ENCODE data around the gene NANOS2.

Gene NANOS2

GRCh38 chr19:45913874-45914830 lies at the start of gene NANOS2:
Gene NANOS2, minus strand, starts transcription at chr19:45914778. Its CDS starts 85 bp downstream, at chr19:45914693.
- DNase-seq (ENCODE audit: low read depth, low spot score) = no peak
- no peak within 1 kb of the TSS for H3K27ac ChIP-seq

- DNase-seq (ENCODE audit: low read depth, low spot score) = no peak
Observed at GRCh38 chr19:45962021-45962420, 47.4 kb upstream of the NANOS2 start.

GRCh38 chr19:45960595-45961235 lies 46.1 kb upstream of the NANOS2 start:
- DNase-seq (ENCODE audit: low read depth, low spot score) = no peak
- H3K27ac ChIP-seq = no peak overlapping the region

More at GRCh38 chr19:45962021-45962420, 47.4 kb upstream of the NANOS2 start:
- no peak overlapping the region for H3K27ac ChIP-seq

GRCh38 chr19:45959517-45960025 lies 45.0 kb upstream of the NANOS2 start:
- no peak for DNase-seq (ENCODE audit: low read depth, low spot score)
- no peak overlapping the region for H3K27ac ChIP-seq

- no peak for DNase-seq (ENCODE audit: low read depth, low spot score)
- no peak overlapping the region for H3K27ac ChIP-seq
Observed at GRCh38 chr19:45958769-45959516, 44.4 kb upstream of the NANOS2 start.

- H3K27ac ChIP-seq = no peak overlapping the region
- DNase-seq (ENCODE audit: low read depth, low spot score) = no peak
Observed at GRCh38 chr19:45958320-45958719, 43.7 kb upstream of the NANOS2 start.

GRCh38 chr19:45955905-45956608 lies 41.5 kb upstream of the NANOS2 start:
- H3K27ac ChIP-seq = no peak overlapping the region
- DNase-seq (ENCODE audit: low read depth, low spot score) = peak; percentile 45

GRCh38 chr19:45954156-45954555 lies 39.6 kb upstream of the NANOS2 start:
- DNase-seq (ENCODE audit: low read depth, low spot score) = no peak
- H3K27ac ChIP-seq = no peak overlapping the region

- no peak overlapping the region for H3K27ac ChIP-seq
- DNase-seq (ENCODE audit: low read depth, low spot score) = no peak
Observed at GRCh38 chr19:45953676-45954075, 39.1 kb upstream of the NANOS2 start.

GRCh38 chr19:45952686-45953505 lies 38.3 kb upstream of the NANOS2 start:
- no peak overlapping the region for H3K27ac ChIP-seq
- DNase-seq (ENCODE audit: low read depth, low spot score) = no peak

GRCh38 chr19:45952341-45952685 lies 37.7 kb upstream of the NANOS2 start:
- no peak overlapping the region for H3K27ac ChIP-seq
- no peak for DNase-seq (ENCODE audit: low read depth, low spot score)

GRCh38 chr19:45947926-45948325 lies 33.3 kb upstream of the NANOS2 start:
- DNase-seq (ENCODE audit: low read depth, low spot score) = no peak
- no peak overlapping the region for H3K27ac ChIP-seq

- DNase-seq (ENCODE audit: low read depth, low spot score) = no peak
- no peak overlapping the region for H3K27ac ChIP-seq
Observed at GRCh38 chr19:45940515-45940805, 25.9 kb upstream of the NANOS2 start.

- no peak overlapping the region for H3K27ac ChIP-seq
Observed at GRCh38 chr19:45939792-45940514, 25.4 kb upstream of the NANOS2 start.

GRCh38 chr19:45938733-45939319 lies 24.2 kb upstream of the NANOS2 start:
- no peak overlapping the region for H3K27ac ChIP-seq

More at GRCh38 chr19:45939792-45940514, 25.4 kb upstream of the NANOS2 start:
- DNase-seq (ENCODE audit: low read depth, low spot score) = no peak

GRCh38 chr19:45935267-45935666 lies 20.7 kb upstream of the NANOS2 start:
- DNase-seq (ENCODE audit: low read depth, low spot score) = no peak
- H3K27ac ChIP-seq = no peak overlapping the region

More at GRCh38 chr19:45938733-45939319, 24.2 kb upstream of the NANOS2 start:
- DNase-seq (ENCODE audit: low read depth, low spot score) = no peak

- no peak overlapping the region for H3K27ac ChIP-seq
- no peak for DNase-seq (ENCODE audit: low read depth, low spot score)
Observed at GRCh38 chr19:45934551-45935230, 20.1 kb upstream of the NANOS2 start.

- no peak for DNase-seq (ENCODE audit: low read depth, low spot score)
- no peak overlapping the region for H3K27ac ChIP-seq
Observed at GRCh38 chr19:45933759-45934158, 19.2 kb upstream of the NANOS2 start.

All from epithelial cell of prostate (primary cell).